ENCODE data around the gene RSRC1.

GRCh38 chr3:158405507-158405906 is 295.6 kb downstream of the RSRC1 start:
- TF ChIP-seq CTCF (IDR thresholded peaks at IDR 0.05 in 4 of 5, conservative IDR thresholded peaks at IDR 0.05 in 1 of 5) (no peak), POLR2A (IDR thresholded peaks at IDR 0.05) (no peak)

All from gastrocnemius medialis (tissue), 4 donors.